ENCODE results near the gene CTNNA2.

DNA sequence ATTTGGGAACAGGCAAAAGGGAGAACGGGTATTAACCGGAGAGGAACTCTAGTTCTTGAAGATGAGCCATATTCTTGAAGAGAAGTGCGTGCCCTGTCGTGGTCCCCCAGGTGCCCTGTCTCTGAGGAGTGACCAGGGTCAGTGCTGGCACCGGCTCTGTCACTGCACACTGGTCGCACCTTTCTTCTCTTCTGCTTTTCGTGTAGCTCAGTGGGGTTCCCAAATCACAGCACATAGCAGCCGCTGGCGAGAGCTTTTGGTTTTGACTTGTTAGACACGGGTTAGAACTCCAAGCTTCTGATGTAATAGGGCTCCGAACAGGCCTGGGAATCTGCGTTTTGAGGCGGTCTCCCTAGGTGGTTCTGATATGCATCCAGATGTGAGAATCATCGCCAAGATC is 810.1 kb downstream of the CTNNA2 start:
- no peak for TF ChIP-seq CTCF (IDR thresholded peaks at IDR 0.05)
- no peak for TF ChIP-seq POLR2AphosphoS5 (IDR thresholded peaks at IDR 0.05; ENCODE audit: insufficient read depth in 1 of 2, low read depth in 1 of 2)

All from vagina (tissue), 2 donors.